Esophagus squamous epithelium (tissue), 5 donors: ENCODE data around the gene NEO1. TPM values are rescaled to one million over a fixed set of nuclear protein-coding genes. Genes with fewer than 3 reads are reported as not detected.
"Not testable (repeated sequence)": the region's sequence is repeated elsewhere in the genome, so short reads cannot be mapped to it uniquely, and the experiment has no call there.

ENCODE experiments used
- DNase-seq: peaks from one replicate; lab custom pipeline; 2025; lab: John Stamatoyannopoulos, UW
- H3K27ac ChIP-seq, 4 donors: fragments of 200-600 bp; sonication (generic); one replicate each; pipeline ENCODE4 v1.5.1; 2016 to 2019; ENCODE audit warnings: mild to moderate bottlenecking in 1 of 4
- H3K27me3 ChIP-seq, 4 donors: fragments of 200-600 bp; sonication (generic); 1 replicate in 3 of 4; 2 replicates in 1 of 4; pipeline versions ENCODE4 v1.5.1 to v1.6.0; 2017 to 2021; ENCODE audit warnings: antibody characterized with exemption in 1 of 4
- H3K36me3 ChIP-seq, 3 donors: fragments of 200-600 bp; sonication (generic); one replicate each; pipeline ENCODE4 v1.5.1; 2016 to 2019
- H3K4me1 ChIP-seq, 3 donors: fragments of 200-600 bp; sonication (generic); one replicate each; pipeline ENCODE4 v1.5.1; 2017 to 2019
- H3K4me3 ChIP-seq, 4 donors: fragments of 200-600 bp; sonication (generic); 1 replicate in 3 of 4; 2 replicates in 1 of 4; pipeline ENCODE4 v1.5.1; 2016 to 2019; ENCODE audit warnings: mild to moderate bottlenecking in 2 of 4, moderate library complexity in 1 of 4
- H3K9me3 ChIP-seq, 3 donors: fragments of 200-600 bp; sonication (generic); one replicate each; pipeline ENCODE4 v1.5.1; 2016 to 2019
- POLR2A ChIP-seq, 4 donors: fragments of 450-650 bp; IDR thresholded peaks; one replicate each; pipeline ENCODE4 v1.6.1; 2017; ENCODE audit warnings: antibody characterized with exemption in 4 of 4, mild to moderate bottlenecking in 4 of 4, moderate library complexity in 3 of 4
- WGBS, 2 donors: methylation state at CpG; one replicate each; pipeline ENCODE4 v1.1.5; 2018; 5-methylcytosine and 5-hydroxymethylcytosine counted together
- intact Hi-C: fragments of 100-400 bp; cut with DNase I; formaldehyde crosslinking; loops from one replicate; pipeline ENCODE4 v1.15.0; 2022
- total RNA-seq, 4 donors: library from RNA; depleted of rRNA; stranded (reverse); fragments of >200 nt; gene quantifications; one replicate each; pipeline ENCODE4 v1.1.0, GENCODE V29; 2016
- TF ChIP-seq, protein P1 (sequence below), 6 experiments: fragments of 450-650 bp in 4 of 6; fragments of 200-600 bp in 2 of 6; sonication (generic) in 2 of 6; IDR thresholded peaks; one replicate each; pipeline ENCODE4 v1.5.1; 2016 to 2019; ENCODE audit warnings: antibody characterized with exemption in 6 of 6, mild to moderate bottlenecking in 4 of 6, moderate library complexity in 4 of 6
- donor health status: DM: yes; HTN: yes; CAD: no.

Gene NEO1
- total RNA-seq, 4 donors from 2014 or later, result 9.2 to 32.0 (median 15.0) TPM

DNA sequence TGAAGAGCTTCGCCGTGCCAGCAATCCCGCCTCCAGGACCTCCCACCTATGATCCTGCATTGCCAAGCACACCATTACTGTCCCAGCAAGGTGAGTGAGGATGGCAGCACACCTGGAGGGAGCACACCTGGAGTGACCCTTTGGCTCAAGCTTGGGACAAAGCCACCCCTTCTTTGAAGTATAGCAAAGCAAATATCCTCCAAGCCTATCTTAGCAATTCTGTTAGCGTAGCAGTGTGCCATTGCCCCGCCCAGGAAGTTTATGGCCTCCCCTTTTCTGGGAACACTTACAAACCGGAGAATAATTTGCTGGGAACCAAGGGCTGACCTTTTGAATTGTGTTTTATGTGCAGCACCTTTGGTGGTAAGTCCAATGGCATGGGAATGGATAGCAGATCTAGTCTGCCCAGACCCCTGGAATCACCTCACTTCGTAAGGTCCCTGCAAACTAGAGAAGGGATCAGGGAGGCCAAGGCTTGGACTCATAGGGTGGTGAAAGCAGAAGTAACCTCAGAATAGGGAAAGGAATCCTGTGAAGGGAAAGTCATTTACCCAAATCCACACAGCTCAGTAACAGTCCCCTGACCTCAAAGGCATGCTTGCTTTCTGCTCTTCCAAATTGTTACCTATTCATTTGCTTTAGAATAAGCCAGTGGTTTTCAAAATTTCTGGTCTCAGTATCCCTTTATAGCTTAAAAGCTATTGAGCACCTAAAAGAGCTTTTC, 246.4 kb downstream of the NEO1 start:
- Histone ChIP-seq H3K27me3 (no peaks in the 10 kb centered on the region), H3K4me3 (no peak overlapping the region), H3K36me3 (peaks cover 0 to 99% (median 8%) of the 10 kb centered on the region in 3 donors), H3K9me3 (no peaks in the 10 kb centered on the region), H3K4me1 (no peaks in the 10 kb centered on the region), H3K27ac (no peak overlapping the region)
- 76 to 85% methylated on average over 3 to 6 of the region's 7 CpGs for WGBS, 2 donors
- TF ChIP-seq, protein P1, sequence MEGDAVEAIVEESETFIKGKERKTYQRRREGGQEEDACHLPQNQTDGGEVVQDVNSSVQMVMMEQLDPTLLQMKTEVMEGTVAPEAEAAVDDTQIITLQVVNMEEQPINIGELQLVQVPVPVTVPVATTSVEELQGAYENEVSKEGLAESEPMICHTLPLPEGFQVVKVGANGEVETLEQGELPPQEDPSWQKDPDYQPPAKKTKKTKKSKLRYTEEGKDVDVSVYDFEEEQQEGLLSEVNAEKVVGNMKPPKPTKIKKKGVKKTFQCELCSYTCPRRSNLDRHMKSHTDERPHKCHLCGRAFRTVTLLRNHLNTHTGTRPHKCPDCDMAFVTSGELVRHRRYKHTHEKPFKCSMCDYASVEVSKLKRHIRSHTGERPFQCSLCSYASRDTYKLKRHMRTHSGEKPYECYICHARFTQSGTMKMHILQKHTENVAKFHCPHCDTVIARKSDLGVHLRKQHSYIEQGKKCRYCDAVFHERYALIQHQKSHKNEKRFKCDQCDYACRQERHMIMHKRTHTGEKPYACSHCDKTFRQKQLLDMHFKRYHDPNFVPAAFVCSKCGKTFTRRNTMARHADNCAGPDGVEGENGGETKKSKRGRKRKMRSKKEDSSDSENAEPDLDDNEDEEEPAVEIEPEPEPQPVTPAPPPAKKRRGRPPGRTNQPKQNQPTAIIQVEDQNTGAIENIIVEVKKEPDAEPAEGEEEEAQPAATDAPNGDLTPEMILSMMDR (IDR thresholded peaks at IDR 0.05), result no peak
- no peak for TF ChIP-seq POLR2A (IDR thresholded peaks at IDR 0.05)
- intact Hi-C loops, result no loop called here
- DNase-seq, result no peak

DNA sequence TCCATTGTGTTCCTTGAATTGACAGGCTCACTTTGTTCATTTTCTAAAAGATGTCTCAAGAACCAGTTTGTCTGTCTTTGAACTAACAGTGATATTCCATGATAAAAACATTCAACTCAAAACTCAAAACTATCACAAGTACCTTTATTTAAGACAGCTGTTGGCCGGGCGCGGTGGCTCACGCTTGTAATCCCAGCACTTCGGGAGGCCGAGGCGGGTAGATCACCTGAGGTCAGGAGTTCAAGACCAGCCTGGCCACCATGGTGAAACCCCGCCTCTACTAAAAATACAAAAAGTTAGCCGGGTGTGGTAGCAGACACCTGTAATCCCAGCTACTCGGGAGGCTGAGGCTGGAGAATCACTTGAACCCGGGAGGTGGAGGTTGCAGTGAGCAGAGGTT, 248.0 kb downstream of the NEO1 start:
- H3K27me3 ChIP-seq, DNase-seq, H3K4me3 ChIP-seq, H3K4me1 ChIP-seq, intact Hi-C loops, H3K9me3 ChIP-seq, H3K27ac ChIP-seq: not testable (repeated sequence)
- peaks cover 0 to 94% (median 8%) of the 10 kb centered on the region in 3 donors for H3K36me3 ChIP-seq
- WGBS, 2 donors, result 78 to 86% methylated on average over 5 to 11 of the region's 11 CpGs

DNA sequence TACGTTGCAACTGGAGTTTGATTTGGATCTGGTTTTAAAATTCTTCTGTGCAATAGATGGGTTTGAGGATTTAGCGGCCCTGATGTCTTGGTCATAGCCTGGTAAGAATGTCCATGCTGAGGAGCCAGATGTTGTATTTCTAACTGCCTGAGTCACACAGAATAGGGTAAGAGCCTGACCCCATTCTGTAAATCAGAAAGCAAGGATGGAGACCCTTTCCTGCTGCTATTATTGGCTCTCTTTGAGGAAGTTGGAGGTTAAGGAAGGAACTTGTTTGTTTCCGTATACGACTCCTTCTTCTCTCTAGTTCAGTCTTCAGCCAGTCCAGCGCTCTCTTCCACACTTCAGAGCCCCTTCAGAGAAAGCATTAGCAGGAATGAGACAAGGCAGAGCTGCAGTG, 251.4 kb downstream of the NEO1 start:
- no peak for TF ChIP-seq POLR2A (IDR thresholded peaks at IDR 0.05)
- Histone ChIP-seq H3K4me3 (no peak overlapping the region), H3K36me3 (peaks cover 0 to 61% (median 4%) of the 10 kb centered on the region in 3 donors), H3K9me3 (no peaks in the 10 kb centered on the region), H3K4me1 (peaks cover 0 to 6% (median 0%) of the 10 kb centered on the region in 3 donors), H3K27ac (no peak overlapping the region), H3K27me3 (no peaks in the 10 kb centered on the region)
- 74 to 78% methylated on average over 5 of the region's 5 CpGs for WGBS, 2 donors
- no peak for DNase-seq
- intact Hi-C loops, result no loop called here

DNA sequence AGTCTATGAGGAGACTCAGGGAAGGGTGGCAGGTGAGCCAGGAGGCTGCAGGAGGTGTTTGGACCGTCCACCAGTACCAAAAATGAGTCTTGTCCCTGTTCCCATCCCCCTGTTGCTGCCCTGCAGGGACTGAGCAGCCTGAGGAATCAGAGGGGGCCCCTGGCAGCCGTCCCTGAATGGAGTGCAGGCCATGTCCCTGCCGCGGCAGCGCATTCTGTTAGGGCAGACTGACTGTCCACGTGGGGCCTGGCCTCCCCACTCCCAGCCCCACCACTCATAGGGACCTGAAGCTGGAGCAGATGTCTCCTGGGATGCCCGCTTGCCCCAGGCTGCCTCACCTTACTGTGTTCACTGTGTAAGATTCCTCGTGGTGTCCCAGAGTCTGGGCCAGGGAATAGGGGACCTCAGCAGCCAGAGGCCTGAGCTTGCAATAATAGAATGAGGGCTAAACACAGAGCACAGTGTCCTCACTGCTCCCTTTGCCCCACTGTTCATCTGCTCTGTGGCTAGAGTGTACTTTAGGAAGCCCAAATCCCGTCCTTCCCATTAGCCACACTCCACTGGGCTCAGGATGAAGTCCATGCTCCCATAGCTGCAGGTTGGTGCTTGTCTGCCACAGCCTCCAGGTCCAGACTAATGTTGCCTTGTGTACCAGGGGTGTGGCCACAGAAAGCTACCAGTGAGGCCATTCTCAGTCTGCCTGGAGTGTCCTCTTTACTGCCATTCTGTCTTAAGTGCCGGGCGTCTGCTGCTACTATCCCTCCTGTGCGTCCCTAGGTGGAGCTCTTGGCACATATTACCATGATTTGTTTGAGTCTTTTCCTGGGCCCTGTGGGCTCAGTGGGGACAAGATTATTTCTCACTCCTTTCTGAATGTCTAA, 253.3 kb downstream of the NEO1 start:
- peaks cover 0 to 6% (median 0%) of the 10 kb centered on the region in 3 donors for H3K4me1 ChIP-seq
- peaks cover 0 to 42% (median 4%) of the 10 kb centered on the region in 3 donors for H3K36me3 ChIP-seq
- intact Hi-C loops, result no loop called here
- no peak for DNase-seq
- TF ChIP-seq, protein P1 (IDR thresholded peaks at IDR 0.05), result peak in 3 of 6 experiments; percentile 13 to 50 (median 25)
- TF ChIP-seq POLR2A (IDR thresholded peaks at IDR 0.05), result no peak
- 38 to 55% methylated on average over 6 to 8 of the region's 12 CpGs for WGBS, 2 donors
- no peaks in the 10 kb centered on the region for H3K27me3 ChIP-seq
- no peak overlapping the region for H3K27ac ChIP-seq
- no peak overlapping the region for H3K4me3 ChIP-seq
- H3K9me3 ChIP-seq, result no peaks in the 10 kb centered on the region

DNA sequence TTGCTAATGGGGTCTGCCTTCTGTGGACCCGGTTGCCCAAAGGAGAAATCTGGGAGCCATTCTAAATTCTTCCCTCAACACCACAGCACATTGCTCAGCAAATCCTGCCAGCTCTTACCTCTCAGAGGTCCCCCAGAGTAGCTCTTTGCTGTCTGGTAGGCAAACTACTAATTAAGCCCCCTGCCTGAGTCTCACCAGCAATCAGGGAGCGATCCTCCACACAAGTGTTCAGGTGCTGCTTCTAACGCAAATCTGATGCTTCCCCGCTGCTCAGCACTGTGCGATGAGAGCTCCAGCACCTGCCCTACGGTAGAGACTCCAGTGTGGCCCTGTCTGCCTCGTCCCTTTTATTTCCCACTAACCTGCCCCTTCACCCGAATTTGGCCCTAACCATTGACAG, 256.0 kb downstream of the NEO1 start:
- 75 to 87% methylated on average over 3 to 8 of the region's 8 CpGs for WGBS, 2 donors
- Histone ChIP-seq H3K9me3 (no peaks in the 10 kb centered on the region), H3K4me1 (peaks cover 0 to 6% (median 0%) of the 10 kb centered on the region in 3 donors), H3K4me3 (no peak overlapping the region), H3K27me3 (no peaks in the 10 kb centered on the region), H3K27ac (no peak overlapping the region), H3K36me3 (peaks cover 0 to 14% (median 0%) of the 10 kb centered on the region in 3 donors)
- TF ChIP-seq, protein P1 (IDR thresholded peaks at IDR 0.05), result no peak
- no peak for DNase-seq
- intact Hi-C loops, result no loop called here

DNA sequence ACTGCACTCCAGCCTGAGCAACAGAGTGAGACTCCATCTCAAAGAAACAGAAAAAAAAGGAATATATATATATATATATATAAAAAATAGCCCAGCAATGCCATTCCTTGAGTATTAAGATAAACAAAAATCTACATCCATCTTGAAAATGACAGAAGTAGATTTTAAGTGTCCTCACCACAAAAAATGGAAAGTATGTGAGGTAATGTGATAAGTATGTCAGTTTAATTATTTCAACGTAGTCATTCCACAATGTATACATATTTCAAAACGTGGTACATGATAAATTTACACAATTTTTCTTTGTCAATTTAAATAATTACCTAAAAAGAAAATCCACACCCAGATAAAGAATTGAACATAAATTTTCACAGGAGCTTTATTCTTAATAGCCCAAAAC, 261.6 kb downstream of the NEO1 start:
- no peak for DNase-seq
- Histone ChIP-seq H3K27ac (no peak overlapping the region), H3K4me1 (no peaks in the 10 kb centered on the region), H3K36me3 (no peaks in the 10 kb centered on the region), H3K9me3 (no peaks in the 10 kb centered on the region), H3K27me3 (peaks cover 0 to 12% (median 0%) of the 10 kb centered on the region in 4 donors), H3K4me3 (no peak overlapping the region)
- intact Hi-C loops, result no loop called here
- TF ChIP-seq, protein P1 (IDR thresholded peaks at IDR 0.05), result no peak
- TF ChIP-seq POLR2A (IDR thresholded peaks at IDR 0.05), result no peak
- WGBS, 2 donors, result 52% methylated on average over 2 of the region's 2 CpGs
